Gastroesophageal sphincter (tissue), 3 donors: ENCODE measurements around the gene SIDT1.

Experiments
- POLR2AphosphoS5 ChIP-seq: sonication (generic); formaldehyde crosslinking; IDR thresholded peaks from one replicate; pipeline ENCODE4 v1.6.1; 2017; ENCODE audit warnings: antibody characterized with exemption
- TF ChIP-seq, protein P1 (sequence below), 4 experiments: fragments of 200-600 bp in 2 of 4; fragments of 450-650 bp in 2 of 4; sonication (generic) in 1 of 4; IDR thresholded peaks; one replicate each; pipeline ENCODE4 v1.5.1; 2017 to 2019; ENCODE audit warnings: antibody characterized with exemption in 4 of 4, mild to moderate bottlenecking in 2 of 4, moderate library complexity in 2 of 4

DNA sequence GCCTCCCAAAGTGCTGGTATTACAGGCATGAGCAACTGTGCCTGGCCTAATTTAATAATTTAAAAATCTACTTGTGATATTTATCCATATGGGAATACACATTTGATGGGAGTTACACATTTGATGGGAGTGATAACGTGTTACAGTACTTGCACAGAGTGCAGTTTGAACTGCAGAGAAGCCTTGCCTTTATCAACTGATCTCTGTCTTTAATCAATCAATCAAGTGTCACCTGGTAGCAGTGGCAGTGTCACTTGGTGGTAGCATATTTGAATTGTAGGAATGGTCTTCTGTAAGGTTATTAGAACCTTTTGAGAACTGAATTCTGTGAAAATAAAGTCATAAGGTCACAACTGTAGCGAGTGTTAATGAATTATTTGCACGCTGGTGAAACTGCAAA, 37.8 kb downstream of the SIDT1 start:
- TF ChIP-seq, protein P1, sequence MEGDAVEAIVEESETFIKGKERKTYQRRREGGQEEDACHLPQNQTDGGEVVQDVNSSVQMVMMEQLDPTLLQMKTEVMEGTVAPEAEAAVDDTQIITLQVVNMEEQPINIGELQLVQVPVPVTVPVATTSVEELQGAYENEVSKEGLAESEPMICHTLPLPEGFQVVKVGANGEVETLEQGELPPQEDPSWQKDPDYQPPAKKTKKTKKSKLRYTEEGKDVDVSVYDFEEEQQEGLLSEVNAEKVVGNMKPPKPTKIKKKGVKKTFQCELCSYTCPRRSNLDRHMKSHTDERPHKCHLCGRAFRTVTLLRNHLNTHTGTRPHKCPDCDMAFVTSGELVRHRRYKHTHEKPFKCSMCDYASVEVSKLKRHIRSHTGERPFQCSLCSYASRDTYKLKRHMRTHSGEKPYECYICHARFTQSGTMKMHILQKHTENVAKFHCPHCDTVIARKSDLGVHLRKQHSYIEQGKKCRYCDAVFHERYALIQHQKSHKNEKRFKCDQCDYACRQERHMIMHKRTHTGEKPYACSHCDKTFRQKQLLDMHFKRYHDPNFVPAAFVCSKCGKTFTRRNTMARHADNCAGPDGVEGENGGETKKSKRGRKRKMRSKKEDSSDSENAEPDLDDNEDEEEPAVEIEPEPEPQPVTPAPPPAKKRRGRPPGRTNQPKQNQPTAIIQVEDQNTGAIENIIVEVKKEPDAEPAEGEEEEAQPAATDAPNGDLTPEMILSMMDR (IDR thresholded peaks at IDR 0.05): no peak
- TF ChIP-seq POLR2AphosphoS5: no peak
